CD14-positive monocyte (primary cell): ENCODE data around the gene ICAM2. TPM values are rescaled to one million over a fixed set of nuclear protein-coding genes. Genes with fewer than 3 reads are reported as not detected.

Source experiments
- DNase-seq, 3 donors: peaks; one replicate each; pipeline ENCODE4 v3.0.0-alpha.2; 2011 to 2022
- H2AFZ ChIP-seq: 2 replicates; pipeline ENCODE4 v1.6.0; 2012; ENCODE audit warnings: mild to moderate bottlenecking, low read depth, low read length, inconsistent platforms; ENCODE audit not compliant: insufficient read depth, poor library complexity, severe bottlenecking
- H3K27ac ChIP-seq, 2 donors: 1 replicate in 1 of 2; 2 replicates in 1 of 2; pipeline ENCODE4 v1.5.1; 2012 to 2013; ENCODE audit warnings: low read length in 2 of 2, control low read depth in 1 of 2, inconsistent platforms in 1 of 2, low read depth in 1 of 2, mild to moderate bottlenecking in 1 of 2
- H3K27me3 ChIP-seq, 2 donors: one replicate each; pipeline versions ENCODE4 v1.6.0 to v1.6.1; 2011 to 2013; ENCODE audit warnings: low read length in 2 of 2; ENCODE audit not compliant: control insufficient read depth in 2 of 2, insufficient read depth in 2 of 2
- H3K36me3 ChIP-seq, 2 donors: replicated peaks in 1 of 2; 1 replicate in 1 of 2; 2 replicates in 1 of 2; pipeline versions ENCODE4 v1.5.1 to v1.6.1; 2012 to 2013; ENCODE audit warnings: low read length in 2 of 2, control low read depth in 1 of 2, inconsistent platforms in 1 of 2, mild to moderate bottlenecking in 1 of 2; ENCODE audit not compliant: insufficient read depth in 2 of 2, control insufficient read depth in 1 of 2
- H3K4me1 ChIP-seq, 2 donors: 1 replicate in 1 of 2; 2 replicates in 1 of 2; pipeline versions ENCODE4 v1.5.1 to v1.6.1; 2012 to 2013; ENCODE audit warnings: low read length in 2 of 2, control low read depth in 1 of 2, inconsistent platforms in 1 of 2, mild to moderate bottlenecking in 1 of 2, moderate library complexity in 1 of 2; ENCODE audit not compliant: insufficient read depth in 2 of 2, control insufficient read depth in 1 of 2
- H3K4me2 ChIP-seq: replicated peaks from 2 replicates; pipeline ENCODE3; 2012; ENCODE audit warnings: low read length, moderate library complexity, mild to moderate bottlenecking; ENCODE audit not compliant: poor library complexity, severe bottlenecking; ENCODE audit errors: extremely low read depth
- H3K4me3 ChIP-seq, 3 experiments: fragments of 200-600 bp in 1 of 3; sonication (generic) in 1 of 3; replicated peaks in 1 of 3; 1 replicate in 2 of 3; 2 replicates in 1 of 3; pipeline ENCODE4 v1.5.1; 2011 to 2013; ENCODE audit warnings: low read length in 3 of 3, mild to moderate bottlenecking in 3 of 3, control low read depth in 2 of 3, low read depth in 2 of 3, inconsistent platforms in 1 of 3, moderate library complexity in 1 of 3
- H3K79me2 ChIP-seq: 2 replicates; pipeline ENCODE4 v1.6.0; 2012; ENCODE audit warnings: mild to moderate bottlenecking, control low read depth, inconsistent platforms, low read length, moderate library complexity; ENCODE audit not compliant: insufficient read depth
- H3K9ac ChIP-seq: 2 replicates; pipeline ENCODE4 v1.6.0; 2017; ENCODE audit warnings: low read length, mild to moderate bottlenecking; ENCODE audit not compliant: insufficient read depth, poor library complexity, severe bottlenecking
- H3K9me3 ChIP-seq, 2 donors: replicated peaks in 1 of 2; 1 replicate in 1 of 2; 2 replicates in 1 of 2; pipeline versions ENCODE4 v1.5.1 to v1.6.1; 2012 to 2013; ENCODE audit warnings: low read length in 2 of 2, control low read depth in 1 of 2; ENCODE audit not compliant: control insufficient read depth in 1 of 2, insufficient read depth in 1 of 2
- H4K20me1 ChIP-seq: 2 replicates; pipeline ENCODE4 v1.6.0; 2012; ENCODE audit warnings: mild to moderate bottlenecking, low read length, control low read depth, moderate library complexity; ENCODE audit not compliant: insufficient read depth
- H3K27ac Mint-ChIP-seq, 7 donors: one replicate each; pipeline ENCODE4 v1.8.0; 2020; ENCODE audit warnings: mild to moderate bottlenecking in 7 of 7, mixed read lengths in 7 of 7, moderate library complexity in 6 of 7, inconsistent platforms in 2 of 7
- H3K27me3 Mint-ChIP-seq, 3 donors: one replicate each; pipeline ENCODE4 v1.8.0; 2021 to 2022; ENCODE audit warnings: low read depth in 3 of 3, mild to moderate bottlenecking in 3 of 3, mixed read lengths in 3 of 3, moderate library complexity in 3 of 3, inconsistent platforms in 1 of 3
- H3K36me3 Mint-ChIP-seq, 2 donors: one replicate each; pipeline ENCODE4 v1.8.0; 2020; ENCODE audit warnings: mixed read lengths in 2 of 2, inconsistent platforms in 1 of 2, mild to moderate bottlenecking in 1 of 2
- H3K4me1 Mint-ChIP-seq: one replicate; pipeline ENCODE4 v1.8.0; 2020; ENCODE audit warnings: mild to moderate bottlenecking, mixed read lengths
- H3K4me3 Mint-ChIP-seq, 2 donors: one replicate each; pipeline ENCODE4 v1.8.0; 2020; ENCODE audit warnings: mild to moderate bottlenecking in 2 of 2, mixed read lengths in 2 of 2, moderate library complexity in 1 of 2
- H3K9me3 Mint-ChIP-seq, 7 donors: one replicate each; pipeline ENCODE4 v1.8.0; 2020 to 2022; ENCODE audit warnings: mixed read lengths in 7 of 7, mild to moderate bottlenecking in 6 of 7, moderate library complexity in 6 of 7, inconsistent platforms in 2 of 7
- CTCF ChIP-seq: fragments of 200-600 bp; IDR thresholded peaks from one replicate; pipeline ENCODE4 v1.8.0; 2022; ENCODE audit warnings: antibody characterized with exemption, mild to moderate bottlenecking
- WGBS: methylation state at CpG from one replicate; pipeline ENCODE4 v1.1.5; 2013; ENCODE audit warnings: missing lambda C conversion rate; ENCODE audit not compliant: insufficient coverage; 5-methylcytosine and 5-hydroxymethylcytosine counted together
- intact Hi-C, 2 donors: fragments of 100-400 bp; cut with micrococcal nuclease; formaldehyde crosslinking; loops; one replicate each; pipeline versions ENCODE4 v1.15.0 to v1.15.1; 2023
- polyA plus RNA-seq, 3 donors: library from polyadenylated mRNA; depleted of rRNA in 1 of 3; unstranded in 2 of 3; stranded (reverse) in 1 of 3; fragments of 300-500 nt in 2 of 3; fragments of >200 nt in 1 of 3; fragmentation: Illumina TruSeq in 2 of 3; gene quantifications; 1 replicate in 2 of 3; 2 replicates in 1 of 3; pipeline ENCODE4 v1.2.3, GENCODE V29; 2012 to 2021

Gene ICAM2
- polyA plus RNA-seq, 3 donors: 111 to 186 (median 174) TPM

GRCh38 chr17:63963123-63963522, 57.3 kb downstream of the ICAM2 start:
- Mint-ChIP-seq H3K4me3 (no peak overlapping the region), H3K27ac (peak overlapping the region in 3 of 7 donors; percentile 5 to 68 (median 12))
- no peak for TF ChIP-seq CTCF

GRCh38 chr17:63962298-63962744, 58.1 kb downstream of the ICAM2 start:
- Histone ChIP-seq H3K9ac (no peak overlapping the region), H2AFZ (no peak overlapping the region), H3K4me1 (peaks cover 10 to 14% of the 10 kb centered on the region in 2 donors), H3K36me3 (no peaks in the 10 kb centered on the region), H3K27ac (no peak overlapping the region), H3K9me3 (no peaks in the 10 kb centered on the region), H3K27me3 (no peaks in the 10 kb centered on the region), H3K79me2 (no peaks in the 10 kb centered on the region), H4K20me1 (no peaks in the 10 kb centered on the region), H3K4me3 (no peak overlapping the region), H3K4me2 (no peak overlapping the region)
- H3K4me3 Mint-ChIP-seq: no peak overlapping the region
- H3K4me1 Mint-ChIP-seq: peaks cover 11% of the 10 kb centered on the region
- H3K36me3 Mint-ChIP-seq: no peaks in the 10 kb centered on the region
- H3K27me3 Mint-ChIP-seq: peaks cover 0 to 5% (median 2%) of the 10 kb centered on the region in 3 donors
- WGBS: 100% methylated on average over 2 of the region's 10 CpGs
- peak overlapping the region in 2 of 7 donors; percentile 51 to 70 for H3K27ac Mint-ChIP-seq
- intact Hi-C loops: no loop called here
- peaks cover 0 to 3% (median 0%) of the 10 kb centered on the region in 7 donors for H3K9me3 Mint-ChIP-seq
- no peak for TF ChIP-seq CTCF
- no peak for DNase-seq

More at GRCh38 chr17:63963123-63963522, 57.3 kb downstream of the ICAM2 start:
- Histone ChIP-seq H2AFZ (no peak overlapping the region), H3K9ac (no peak overlapping the region), H4K20me1 (no peaks in the 10 kb centered on the region), H3K27ac (no peak overlapping the region), H3K4me2 (no peak overlapping the region), H3K9me3 (no peaks in the 10 kb centered on the region), H3K36me3 (no peaks in the 10 kb centered on the region), H3K4me3 (no peak overlapping the region), H3K4me1 (peaks cover 10 to 14% of the 10 kb centered on the region in 2 donors), H3K27me3 (no peaks in the 10 kb centered on the region), H3K79me2 (no peaks in the 10 kb centered on the region)
- peaks cover 0 to 5% (median 0%) of the 10 kb centered on the region in 7 donors for H3K9me3 Mint-ChIP-seq
- no peak for DNase-seq
- intact Hi-C loops: no loop called here
- H3K4me1 Mint-ChIP-seq: peaks cover 12% of the 10 kb centered on the region
- no peaks in the 10 kb centered on the region for H3K36me3 Mint-ChIP-seq
- peaks cover 0 to 5% (median 2%) of the 10 kb centered on the region in 3 donors for H3K27me3 Mint-ChIP-seq
- 100% methylated on average over 1 of the region's 4 CpGs for WGBS
